Thyroid gland (tissue), 4 donors: ENCODE data around the gene KRTAP5-1. TPM values are rescaled to one million over a fixed set of nuclear protein-coding genes. Genes with fewer than 3 reads are reported as not detected.
A peak's percentile ranks its signal among the peaks of the same experiment; 100 is the strongest.
"Not testable (repeated sequence)": the region's sequence is repeated elsewhere in the genome, so short reads cannot be mapped to it uniquely, and the experiment has no call there.

Source experiments
- DNase-seq, 2 donors: peaks; one replicate each; pipeline ENCODE4 v3.0.0-alpha.2; 2019
- H3K27ac ChIP-seq, 3 donors: fragments of 200-600 bp; sonication (generic); 1 replicate in 2 of 3; 2 replicates in 1 of 3; pipeline ENCODE4 v1.5.1; 2016 to 2019; ENCODE audit warnings: mild to moderate bottlenecking in 1 of 3, moderate library complexity in 1 of 3
- H3K27me3 ChIP-seq: fragments of 200-600 bp; sonication (generic); one replicate; pipeline ENCODE4 v1.5.1; 2019
- H3K36me3 ChIP-seq, 2 donors: fragments of 200-600 bp; sonication (generic); one replicate each; pipeline ENCODE4 v1.5.1; 2016 to 2019
- H3K4me1 ChIP-seq, 2 donors: fragments of 200-600 bp; sonication (generic); one replicate each; pipeline ENCODE4 v1.5.1; 2017 to 2019
- H3K4me3 ChIP-seq, 3 donors: fragments of 200-600 bp; sonication (generic); replicated peaks in 1 of 3; 1 replicate in 2 of 3; 2 replicates in 1 of 3; pipeline ENCODE4 v1.5.1; 2016; ENCODE audit warnings: mild to moderate bottlenecking in 1 of 3
- H3K9me3 ChIP-seq: fragments of 200-600 bp; sonication (generic); one replicate; pipeline ENCODE4 v1.5.1; 2017
- POLR2A ChIP-seq, 2 donors: fragments of 450-650 bp; IDR thresholded peaks; one replicate each; pipeline ENCODE4 v1.6.1; 2017; ENCODE audit warnings: antibody characterized with exemption in 2 of 2, mild to moderate bottlenecking in 2 of 2, moderate library complexity in 1 of 2
- WGBS, 2 donors: methylation state at CpG; one replicate each; pipeline ENCODE4 v1.1.5; 2017; 5-methylcytosine and 5-hydroxymethylcytosine counted together
- intact Hi-C: fragments of 100-400 bp; cut with DNase I; formaldehyde crosslinking; loops from one replicate; pipeline ENCODE4 v1.15.1; 2023
- total RNA-seq, 4 donors: library from RNA; depleted of rRNA; stranded (reverse); fragments of >200 nt; gene quantifications; one replicate each; pipeline ENCODE4 v1.2.3, GENCODE V29; 2016
- TF ChIP-seq, protein P1 (sequence below), 6 experiments: fragments of 200-600 bp in 3 of 6; fragments of 450-650 bp in 3 of 6; sonication (generic) in 3 of 6; IDR thresholded peaks; one replicate each; pipeline ENCODE4 v1.5.1; 2016 to 2019; ENCODE audit warnings: antibody characterized with exemption in 6 of 6, mild to moderate bottlenecking in 2 of 6, inconsistent platforms in 1 of 6, moderate library complexity in 1 of 6

Gene KRTAP5-1
- total RNA-seq, 4 donors from 2014 or later, result not detected

DNA sequence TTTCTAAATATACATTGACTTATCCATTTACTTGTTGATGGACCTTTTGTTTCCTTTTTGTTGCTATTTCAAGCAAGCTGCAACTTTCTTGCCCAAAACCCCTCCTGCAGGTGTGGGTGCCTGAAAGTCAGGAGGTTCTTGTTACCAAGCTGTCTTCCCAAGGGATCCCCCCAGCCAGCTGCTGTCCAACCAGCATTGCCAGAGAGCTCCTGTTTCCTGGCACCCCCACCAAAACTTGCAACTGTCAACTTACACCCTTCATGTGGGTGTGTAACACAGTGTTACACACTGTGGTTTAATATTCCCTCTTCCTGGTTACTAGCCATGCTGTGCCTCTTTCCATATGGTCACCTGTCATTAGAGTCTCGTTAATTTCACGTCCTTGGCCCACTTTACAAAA is 1.6 kb upstream of the KRTAP5-1 start:
- intact Hi-C loops, result no loop called here
- no peaks in the 10 kb centered on the region for H3K9me3 ChIP-seq
- no peak for DNase-seq
- H3K27ac ChIP-seq, result no peak overlapping the region
- TF ChIP-seq POLR2A (IDR thresholded peaks at IDR 0.05), result no peak
- TF ChIP-seq, protein P1, sequence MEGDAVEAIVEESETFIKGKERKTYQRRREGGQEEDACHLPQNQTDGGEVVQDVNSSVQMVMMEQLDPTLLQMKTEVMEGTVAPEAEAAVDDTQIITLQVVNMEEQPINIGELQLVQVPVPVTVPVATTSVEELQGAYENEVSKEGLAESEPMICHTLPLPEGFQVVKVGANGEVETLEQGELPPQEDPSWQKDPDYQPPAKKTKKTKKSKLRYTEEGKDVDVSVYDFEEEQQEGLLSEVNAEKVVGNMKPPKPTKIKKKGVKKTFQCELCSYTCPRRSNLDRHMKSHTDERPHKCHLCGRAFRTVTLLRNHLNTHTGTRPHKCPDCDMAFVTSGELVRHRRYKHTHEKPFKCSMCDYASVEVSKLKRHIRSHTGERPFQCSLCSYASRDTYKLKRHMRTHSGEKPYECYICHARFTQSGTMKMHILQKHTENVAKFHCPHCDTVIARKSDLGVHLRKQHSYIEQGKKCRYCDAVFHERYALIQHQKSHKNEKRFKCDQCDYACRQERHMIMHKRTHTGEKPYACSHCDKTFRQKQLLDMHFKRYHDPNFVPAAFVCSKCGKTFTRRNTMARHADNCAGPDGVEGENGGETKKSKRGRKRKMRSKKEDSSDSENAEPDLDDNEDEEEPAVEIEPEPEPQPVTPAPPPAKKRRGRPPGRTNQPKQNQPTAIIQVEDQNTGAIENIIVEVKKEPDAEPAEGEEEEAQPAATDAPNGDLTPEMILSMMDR (IDR thresholded peaks at IDR 0.05), result no peak
- no peak overlapping the region for H3K4me3 ChIP-seq
- H3K27me3 ChIP-seq, result no peaks in the 10 kb centered on the region
- no peaks in the 10 kb centered on the region for H3K4me1 ChIP-seq
- WGBS, 2 donors, result 80 to 82% methylated on average over 2 of the region's 2 CpGs
- H3K36me3 ChIP-seq, result no peaks in the 10 kb centered on the region

DNA sequence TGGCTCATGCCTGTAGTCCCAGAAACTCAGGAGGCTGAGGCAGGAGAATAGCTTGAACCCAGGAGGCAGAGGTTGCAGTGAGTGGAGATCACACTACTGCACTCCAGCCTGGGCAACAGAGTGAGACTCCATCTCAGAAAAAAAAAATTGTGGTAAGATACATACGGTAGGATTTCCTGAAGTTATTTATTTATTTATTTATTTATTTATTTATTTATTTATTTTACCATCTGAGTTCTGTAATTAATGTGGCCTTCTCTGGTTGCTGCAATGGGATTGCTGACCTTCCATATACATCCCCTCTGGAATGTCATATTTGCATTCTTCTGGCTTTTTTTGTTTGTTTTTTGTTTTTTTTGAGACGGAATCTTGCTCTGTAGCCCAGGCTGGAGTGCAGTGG is 2.2 kb downstream of the KRTAP5-1 start:
- H3K9me3 ChIP-seq, H3K27ac ChIP-seq, H3K36me3 ChIP-seq, H3K27me3 ChIP-seq, intact Hi-C loops, DNase-seq, H3K4me3 ChIP-seq, H3K4me1 ChIP-seq: not testable (repeated sequence)
- 70 to 82% methylated on average over 2 of the region's 2 CpGs for WGBS, 2 donors

DNA sequence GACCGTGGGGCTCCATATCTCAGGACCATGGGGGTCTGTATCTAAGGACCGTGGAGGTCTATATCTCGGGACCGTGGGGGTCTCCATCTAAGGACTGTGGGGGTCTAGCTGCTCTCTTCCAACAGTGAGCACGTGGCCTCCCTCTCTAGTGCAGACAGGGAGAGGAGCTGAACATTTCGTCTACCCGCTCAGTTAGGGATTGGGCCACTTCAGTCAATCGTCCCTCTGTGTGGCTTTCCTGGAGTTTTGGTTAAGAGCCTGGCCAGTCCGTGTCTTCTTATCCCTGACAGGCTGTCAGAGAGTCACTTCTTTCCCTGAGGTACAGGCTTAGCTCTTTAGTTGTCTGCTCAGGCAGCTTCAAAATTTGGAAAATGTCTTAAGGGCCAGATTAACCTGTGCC is 3.1 kb downstream of the KRTAP5-1 start:
- intact Hi-C loops, result no loop called here
- no peaks in the 10 kb centered on the region for H3K4me1 ChIP-seq
- no peak overlapping the region for H3K4me3 ChIP-seq
- WGBS, 2 donors, result 83 to 85% methylated on average over 9 of the region's 9 CpGs
- no peaks in the 10 kb centered on the region for H3K36me3 ChIP-seq
- TF ChIP-seq, protein P1 (IDR thresholded peaks at IDR 0.05), result no peak
- no peak for TF ChIP-seq POLR2A (IDR thresholded peaks at IDR 0.05)
- H3K27me3 ChIP-seq, result no peaks in the 10 kb centered on the region
- H3K9me3 ChIP-seq, result no peaks in the 10 kb centered on the region
- H3K27ac ChIP-seq, result no peak overlapping the region
- DNase-seq, result no peak

DNA sequence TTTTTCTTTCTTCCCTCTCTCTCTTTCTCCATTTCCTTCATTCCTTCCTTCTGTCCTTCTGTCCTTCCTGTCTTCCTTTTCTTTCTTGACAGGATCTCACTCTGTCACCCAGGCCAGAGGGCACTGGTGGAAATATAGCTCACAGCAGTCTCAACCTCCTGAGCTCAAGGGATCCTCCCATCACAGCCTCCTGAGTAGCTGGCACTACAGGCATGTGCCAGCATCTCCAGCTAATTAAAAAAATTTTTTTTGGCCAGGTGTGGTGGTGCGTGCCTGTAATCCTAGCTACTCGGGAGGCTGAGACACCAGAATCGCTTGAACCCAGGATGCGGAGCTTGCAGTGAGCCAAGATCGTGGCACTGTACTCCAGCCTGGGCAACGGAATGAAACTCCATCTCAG is 8.3 kb downstream of the KRTAP5-1 start:
- intact Hi-C loops, result no loop called here

DNA sequence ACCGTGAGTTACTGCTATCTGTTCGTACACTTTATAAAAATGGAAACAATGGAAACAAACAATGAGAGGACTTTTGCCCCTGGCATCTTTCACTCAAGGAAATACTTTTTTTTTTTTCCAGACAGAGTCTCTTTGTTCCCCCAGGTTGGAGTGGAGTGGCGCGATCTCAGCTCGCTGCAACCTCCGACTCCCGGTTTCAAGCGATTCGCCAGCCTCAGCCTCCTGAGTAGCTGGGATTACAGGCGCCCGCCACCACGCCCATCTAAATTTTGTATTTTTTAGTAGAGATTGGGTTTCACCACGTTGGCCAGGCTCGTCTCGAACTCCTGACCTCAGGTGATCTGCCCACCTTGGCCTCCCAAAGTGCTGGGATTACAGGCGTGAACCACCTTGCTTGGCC is 9.3 kb downstream of the KRTAP5-1 start:
- peaks cover 15 to 30% of the 10 kb centered on the region in 2 donors for H3K4me1 ChIP-seq
- DNase-seq, H3K9me3 ChIP-seq, H3K27ac ChIP-seq, H3K36me3 ChIP-seq, H3K4me3 ChIP-seq, H3K27me3 ChIP-seq: not testable (repeated sequence)
- intact Hi-C loops, result loop anchor here (2.0 kb wide), 1 partner anchor 29 kb away; no protein-coding TSS in a partner anchor
- WGBS, 2 donors, result 85 to 86% methylated on average over 16 of the region's 16 CpGs

More for the DNA sequence above, 8.3 kb downstream of the KRTAP5-1 start:
- WGBS, 2 donors, result 78% methylated on average over 6 of the region's 6 CpGs
- Histone ChIP-seq H3K4me1 (peaks cover 15 to 22% of the 10 kb centered on the region in 2 donors), H3K4me3 (no peak overlapping the region), H3K27me3 (no peaks in the 10 kb centered on the region), H3K27ac (no peak overlapping the region), H3K9me3 (no peaks in the 10 kb centered on the region), H3K36me3 (no peaks in the 10 kb centered on the region)
- DNase-seq, result no peak
- TF ChIP-seq POLR2A (IDR thresholded peaks at IDR 0.05), result no peak
- TF ChIP-seq, protein P1 (IDR thresholded peaks at IDR 0.05), result no peak

DNA sequence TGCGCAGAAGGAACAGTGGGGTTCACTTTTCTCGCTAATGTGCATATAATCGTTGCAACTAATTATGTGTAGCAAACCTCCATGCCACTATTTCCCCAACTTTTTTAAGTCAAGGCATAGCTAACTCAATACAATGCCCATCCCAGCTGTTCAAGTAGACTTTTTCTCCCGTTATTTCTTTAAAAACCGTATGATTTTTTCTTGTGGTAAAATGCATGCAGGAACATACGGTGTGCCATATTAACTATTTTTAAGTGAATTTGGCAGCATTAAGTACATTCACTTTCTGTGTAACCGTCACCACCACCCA is 10.2 kb downstream of the KRTAP5-1 start:
- intact Hi-C loops, result loop anchor here (2.0 to 5.0 kb wide), 2 partner anchors 28 to 373 kb away; no protein-coding TSS in a partner anchor
- DNase-seq, result no peak
- H3K9me3 ChIP-seq, result no peaks in the 10 kb centered on the region
- no peak overlapping the region for H3K27ac ChIP-seq
- WGBS, 2 donors, result 20 to 21% methylated on average over 7 of the region's 7 CpGs
- no peak for TF ChIP-seq POLR2A (IDR thresholded peaks at IDR 0.05)
- TF ChIP-seq, protein P1 (IDR thresholded peaks at IDR 0.05), result peak in 1 of 6 experiments; percentile 30
- no peak overlapping the region for H3K4me3 ChIP-seq
- H3K36me3 ChIP-seq, result no peaks in the 10 kb centered on the region
- peaks cover 15 to 33% of the 10 kb centered on the region in 2 donors for H3K4me1 ChIP-seq
- H3K27me3 ChIP-seq, result no peaks in the 10 kb centered on the region
